GM18909 (cell line): ENCODE results near the gene SF3A1.

Experiments
- ATAC-seq: cut with Tn5 transposase; IDR thresholded peaks from one replicate; pipeline ENCODE4 v1.9.1; 2021; ENCODE audit warnings: mild to moderate bottlenecking; ENCODE audit not compliant: unreplicated experiment, poor library complexity

SF3A1 gene

DNA sequence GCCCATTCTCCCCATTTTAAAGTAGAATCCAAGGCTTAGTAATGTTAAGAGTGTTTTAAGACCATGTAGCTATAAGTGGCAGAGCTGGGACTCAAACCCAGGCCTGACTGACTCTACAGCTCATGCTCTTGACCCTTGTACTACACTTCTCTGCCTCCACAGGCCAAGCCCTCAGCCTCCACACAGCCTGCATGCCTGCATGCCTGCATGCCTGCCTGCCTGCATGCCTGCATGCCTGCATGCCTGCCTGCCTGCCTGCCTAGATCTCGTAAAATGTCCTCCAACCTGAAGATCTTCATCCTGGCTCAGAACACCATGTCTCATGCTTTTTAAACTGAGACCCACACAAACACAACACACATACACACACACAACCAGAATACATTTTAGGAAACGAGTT is 48.6 kb downstream of the SF3A1 start:
- no peak for ATAC-seq

DNA sequence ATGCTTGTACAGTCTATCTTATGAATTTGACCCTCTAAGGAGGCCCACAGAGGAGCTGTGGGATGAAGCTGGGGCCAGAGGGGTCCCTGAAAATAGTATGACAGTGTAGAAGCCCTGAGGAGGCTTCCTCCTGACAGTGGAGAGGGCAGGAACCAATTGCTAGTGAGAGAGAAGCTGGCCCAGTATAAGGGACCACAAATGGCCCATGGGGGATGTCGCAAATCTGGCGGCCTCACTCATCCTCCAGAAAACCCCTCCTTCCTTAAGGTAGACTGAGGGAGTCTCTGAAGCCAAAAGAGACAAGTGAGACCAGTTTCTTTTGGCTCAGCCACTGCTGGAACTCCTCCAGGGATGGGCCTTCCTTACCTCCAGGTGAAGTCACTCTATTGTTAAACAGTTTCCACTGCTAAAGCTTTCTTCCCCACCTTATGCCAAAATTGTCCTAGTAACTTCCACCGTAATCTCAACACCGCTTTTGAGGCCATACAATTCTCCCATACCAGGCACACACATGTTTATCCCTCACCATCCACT is 49.6 kb downstream of the SF3A1 start:
- ATAC-seq, result no peak

DNA sequence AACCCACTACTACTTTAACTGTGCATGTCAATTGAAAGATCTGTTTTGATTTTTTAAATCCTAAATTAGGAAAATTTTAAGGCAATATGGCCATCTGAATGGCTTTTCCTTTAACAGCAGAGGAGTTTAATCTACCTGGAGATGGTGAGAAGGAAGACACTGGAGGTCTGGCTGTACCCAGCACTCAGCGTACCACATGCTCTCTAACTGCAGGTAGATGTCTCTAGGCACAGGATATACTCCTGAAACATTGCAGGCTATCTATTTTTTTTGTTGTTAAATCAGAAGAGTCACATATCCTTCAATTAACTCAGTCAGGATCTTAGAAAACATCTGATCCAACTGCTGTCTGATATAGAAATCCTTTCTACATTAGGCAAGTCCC is 50.1 kb downstream of the SF3A1 start:
- no peak for ATAC-seq

DNA sequence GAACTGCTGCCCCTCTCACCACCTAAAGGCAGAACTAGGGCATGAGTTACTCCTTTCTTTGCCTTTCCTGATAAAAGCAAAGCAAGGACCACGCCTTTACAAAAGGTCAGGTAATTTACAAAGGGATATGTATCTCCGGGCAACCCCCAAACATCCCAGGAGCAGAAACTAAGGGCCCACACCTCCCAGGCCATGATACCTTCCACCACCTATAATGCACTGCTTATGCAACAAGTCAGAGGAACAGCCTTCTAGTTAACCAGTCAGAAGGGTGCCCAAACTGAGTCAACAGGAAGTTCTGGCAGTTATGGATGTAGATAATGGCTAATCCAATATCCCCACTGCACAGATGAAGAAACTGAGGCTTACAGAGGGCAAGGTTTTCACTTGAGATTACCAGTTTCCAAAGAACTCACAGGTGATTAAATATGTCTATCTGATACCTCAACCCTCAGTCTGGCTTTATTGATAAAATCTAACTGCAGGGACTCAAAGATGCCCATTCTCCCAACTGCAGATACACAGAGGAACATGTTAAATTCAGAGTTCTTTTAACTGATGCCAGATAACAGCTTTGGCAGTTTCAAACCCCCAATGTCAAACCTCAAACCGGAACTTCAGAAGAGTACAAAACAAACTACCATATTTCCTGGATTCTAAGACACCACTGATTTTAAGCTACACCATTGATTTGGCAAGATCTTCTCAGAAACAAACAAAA is 50.6 kb downstream of the SF3A1 start:
- ATAC-seq, result no peak

DNA sequence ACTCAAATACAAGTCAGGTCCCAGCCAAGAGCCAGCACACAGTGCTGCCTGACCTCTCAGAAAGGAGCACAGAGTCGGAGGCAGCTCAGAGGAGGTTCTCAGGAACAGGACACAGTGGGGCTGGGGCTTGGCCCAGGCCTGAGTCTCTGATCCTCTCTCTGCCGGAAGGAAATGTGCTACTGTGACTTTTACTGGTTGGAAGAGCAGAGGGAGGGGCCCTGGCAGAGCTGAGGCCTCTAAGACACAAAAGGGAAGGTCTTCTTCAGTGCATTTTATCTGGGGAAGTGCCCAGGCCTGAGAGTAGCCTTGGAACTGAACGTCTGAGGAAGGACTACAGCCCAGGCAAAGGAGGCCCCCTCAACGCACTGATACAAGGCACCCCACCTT is 51.2 kb downstream of the SF3A1 start:
- no peak for ATAC-seq

DNA sequence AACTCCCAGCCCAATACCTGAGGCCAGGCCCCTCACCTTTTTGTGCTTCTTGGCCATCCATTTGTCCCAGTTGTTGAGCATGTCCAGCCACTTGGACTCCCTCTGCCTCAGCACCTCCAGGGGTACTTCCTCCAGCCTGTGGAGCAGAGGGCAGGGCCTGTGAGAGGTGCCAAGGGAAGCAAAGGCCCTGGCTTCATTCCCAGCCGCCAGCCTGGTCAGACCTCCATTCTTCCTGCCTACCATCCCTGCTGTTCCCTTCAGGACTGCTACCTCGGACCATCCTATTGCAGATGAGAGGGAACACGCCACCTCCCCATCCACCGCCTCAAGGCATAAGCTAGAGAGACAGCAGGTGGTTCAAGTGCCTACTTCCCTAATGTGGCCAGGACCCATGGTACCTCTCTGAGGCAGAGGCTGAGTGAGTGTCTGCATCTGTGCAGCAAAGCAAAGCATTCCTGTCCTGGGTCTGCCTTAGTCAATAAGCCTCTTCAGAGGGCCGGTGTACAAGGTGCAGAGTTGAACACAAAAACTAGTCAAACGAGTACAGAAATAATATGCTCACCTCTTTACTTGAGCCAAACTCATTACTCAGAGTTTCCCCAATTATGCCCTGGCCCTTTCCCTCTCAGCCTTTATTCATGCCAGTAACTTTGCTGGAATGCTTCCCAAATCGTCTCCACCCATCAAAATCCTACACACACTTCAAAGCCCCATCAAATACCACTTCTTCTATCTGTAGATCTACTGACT is 52.0 kb downstream of the SF3A1 start:
- no peak for ATAC-seq

DNA sequence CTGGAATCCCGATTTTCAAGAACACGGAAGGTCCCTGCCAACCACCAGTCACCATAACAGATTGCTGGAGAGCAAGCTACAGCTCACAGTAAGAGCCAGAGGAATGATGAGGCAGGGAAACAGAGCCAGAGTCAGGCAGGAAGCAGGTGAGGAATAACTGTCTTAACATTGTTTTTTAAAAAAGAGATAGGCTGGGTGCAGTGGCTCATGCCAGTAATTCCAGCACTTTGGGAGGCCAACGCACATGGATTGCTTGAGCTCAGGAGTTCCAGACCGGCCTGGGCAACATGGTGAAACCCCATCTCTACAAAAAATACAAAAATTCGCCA is 53.9 kb downstream of the SF3A1 start:
- no peak for ATAC-seq

DNA sequence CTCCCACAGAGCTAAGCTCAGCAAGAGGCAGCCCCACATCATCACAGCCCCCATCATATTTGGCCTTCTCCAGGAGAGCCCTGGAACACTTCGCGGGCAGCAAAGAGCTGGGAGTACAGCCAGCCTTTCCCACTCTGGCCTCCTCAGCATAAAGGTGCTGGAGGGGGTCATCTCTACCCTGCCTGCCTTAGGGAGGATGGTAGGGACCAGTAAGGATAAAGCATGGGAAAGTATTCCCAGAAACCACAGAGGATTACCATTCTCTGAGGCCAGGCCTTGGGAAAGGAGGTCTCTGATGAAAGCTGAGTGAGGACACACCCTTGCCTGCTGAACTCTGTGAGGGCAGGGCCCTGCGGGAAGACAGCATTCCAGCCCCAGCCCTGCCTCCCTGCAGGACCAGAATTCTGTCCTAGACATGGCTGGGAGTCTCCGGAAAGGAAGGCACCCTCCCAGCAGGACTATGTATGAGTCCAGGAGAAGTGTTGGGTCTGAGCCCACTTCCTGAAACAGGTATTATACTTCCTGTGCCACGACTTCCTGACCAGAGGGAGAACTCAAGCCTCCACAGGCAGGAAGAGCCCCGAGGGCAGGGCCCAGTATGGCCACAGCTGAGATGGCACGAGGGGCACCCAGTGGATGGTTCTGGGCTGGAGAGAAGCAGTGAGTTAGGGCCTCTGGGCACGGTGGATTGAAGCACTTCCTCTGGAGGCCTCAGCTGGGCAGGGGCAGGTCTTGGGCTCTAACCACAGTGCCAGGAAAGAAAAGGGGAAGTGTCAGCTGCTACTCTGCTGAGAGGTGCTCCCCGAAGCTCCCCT is 54.5 kb downstream of the SF3A1 start:
- no peak for ATAC-seq

DNA sequence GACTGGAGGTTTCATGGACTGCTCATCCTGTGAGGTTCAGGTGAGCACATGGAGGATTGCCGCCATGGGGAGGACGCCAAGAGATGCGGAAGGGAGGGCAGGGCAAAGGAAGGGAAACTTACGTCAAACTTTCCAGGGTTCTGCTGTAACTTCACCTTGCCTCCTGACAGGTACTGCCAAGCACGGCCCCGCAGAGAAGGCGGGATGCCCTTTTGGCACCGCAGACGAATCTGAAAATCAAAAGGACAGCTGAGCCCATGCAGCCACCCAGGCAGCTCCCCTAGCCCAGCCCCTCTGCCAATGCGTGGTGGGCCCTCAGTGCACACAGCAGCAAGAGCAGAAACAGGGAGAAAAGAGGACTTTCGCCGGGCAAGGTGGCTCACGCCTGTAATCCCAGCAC is 57.4 kb downstream of the SF3A1 start:
- no peak for ATAC-seq

DNA sequence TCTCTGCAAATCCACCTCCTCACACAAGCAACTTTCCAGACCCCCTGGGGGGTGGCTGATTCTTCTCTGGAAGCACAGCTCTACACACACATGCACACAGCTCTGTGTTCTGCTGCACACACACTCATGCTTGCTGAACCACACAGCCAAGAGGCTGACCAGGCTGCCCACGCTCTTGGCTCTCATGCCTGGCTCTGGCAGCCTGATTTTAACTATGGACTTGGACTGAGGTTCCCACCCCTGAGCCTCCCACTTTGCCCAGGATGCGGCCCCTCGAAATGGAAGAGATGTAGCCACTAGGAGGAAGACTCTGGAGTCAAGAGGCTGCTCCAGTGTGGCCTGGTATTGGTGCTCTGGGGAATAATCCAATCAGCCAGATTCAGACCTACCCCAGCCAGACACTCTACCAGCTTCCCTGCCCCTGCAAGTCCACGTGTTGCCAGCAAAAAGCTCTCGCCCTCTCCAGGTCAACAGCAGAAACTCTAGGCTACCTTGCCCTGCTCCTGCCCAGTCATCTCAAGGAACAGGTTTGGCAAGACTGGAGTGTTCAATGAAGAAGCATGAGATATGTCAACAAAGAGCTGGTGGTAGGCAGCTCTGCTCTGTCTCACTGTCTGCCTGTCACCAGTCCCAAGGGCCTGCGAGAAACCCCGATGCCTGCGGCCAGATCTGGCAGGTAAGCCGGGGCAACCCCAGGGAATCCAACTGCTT is 58.5 kb downstream of the SF3A1 start:
- ATAC-seq, result no peak

DNA sequence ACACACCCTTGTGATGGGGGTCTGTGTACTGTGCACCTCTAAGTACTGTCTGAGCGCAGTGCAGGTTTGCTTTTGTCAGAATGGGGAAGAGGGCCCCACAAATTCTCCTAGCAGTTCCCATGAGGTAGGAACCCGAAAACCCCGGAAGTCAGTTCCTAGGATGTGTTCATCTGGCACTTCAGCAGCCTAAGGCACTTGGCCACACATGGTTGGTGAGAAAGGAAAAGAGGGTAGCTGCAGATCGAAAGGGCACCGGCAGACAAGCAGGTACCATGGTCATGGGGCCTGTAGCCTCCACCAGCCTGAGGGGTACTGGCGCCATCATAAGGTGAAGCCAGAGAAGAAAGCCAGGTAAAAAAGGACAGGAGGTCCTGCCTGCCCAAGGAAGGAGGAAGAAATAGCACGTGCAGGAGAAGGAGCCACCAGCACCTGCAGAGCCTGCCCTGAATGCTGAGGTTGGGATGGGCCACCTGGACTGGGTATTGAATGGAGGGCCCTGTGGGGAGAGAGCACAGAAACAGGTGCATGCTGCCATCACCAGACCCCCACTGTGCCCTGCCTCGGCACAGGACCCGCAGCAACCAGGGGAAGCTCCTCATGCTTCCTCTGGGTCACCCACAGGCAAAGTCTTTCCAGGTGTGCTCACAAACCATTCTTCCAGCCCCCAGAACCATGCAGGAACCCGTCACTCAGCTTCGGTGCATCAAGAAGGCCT is 59.3 kb downstream of the SF3A1 start:
- ATAC-seq, result no peak

DNA sequence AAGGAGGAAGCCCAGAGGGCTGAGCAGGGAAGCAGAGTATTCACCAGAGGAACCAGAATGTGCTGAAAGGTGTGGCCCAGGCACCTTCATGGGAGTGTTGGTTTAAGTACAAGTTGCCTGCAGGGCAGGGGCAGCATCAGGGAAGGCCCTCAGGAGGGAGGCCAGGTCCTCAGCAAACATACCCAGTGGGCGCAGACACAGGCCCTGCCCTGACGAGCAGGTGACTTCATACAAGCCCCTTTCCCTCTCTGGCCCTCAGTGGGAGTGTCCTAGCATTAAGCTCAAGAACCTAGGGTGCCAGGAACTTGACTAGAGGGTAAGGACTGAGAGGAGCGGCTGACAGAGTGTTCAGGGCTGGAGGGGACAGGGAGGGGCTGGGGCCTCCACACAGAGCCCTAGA is 59.9 kb downstream of the SF3A1 start:
- ATAC-seq, result no peak

DNA sequence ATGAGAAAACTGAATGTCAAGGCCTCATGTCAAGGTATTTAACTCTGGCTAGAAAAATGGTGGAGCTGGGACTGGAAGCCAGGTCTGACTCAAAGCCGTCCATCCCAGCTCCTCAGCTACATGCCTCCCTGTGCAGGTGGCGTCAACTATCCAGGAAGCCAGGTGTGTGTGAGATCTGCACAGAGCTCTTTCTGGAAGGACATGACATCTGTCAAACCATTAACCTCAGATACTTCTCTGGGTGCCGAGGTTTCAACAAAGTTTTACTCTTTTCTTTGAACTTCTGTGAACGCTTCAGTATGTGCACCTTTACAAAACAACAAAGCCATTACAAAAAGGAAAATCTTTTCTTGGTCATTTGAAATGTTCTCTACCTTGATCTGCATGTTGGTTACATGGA is 60.4 kb downstream of the SF3A1 start:
- ATAC-seq, result no peak

DNA sequence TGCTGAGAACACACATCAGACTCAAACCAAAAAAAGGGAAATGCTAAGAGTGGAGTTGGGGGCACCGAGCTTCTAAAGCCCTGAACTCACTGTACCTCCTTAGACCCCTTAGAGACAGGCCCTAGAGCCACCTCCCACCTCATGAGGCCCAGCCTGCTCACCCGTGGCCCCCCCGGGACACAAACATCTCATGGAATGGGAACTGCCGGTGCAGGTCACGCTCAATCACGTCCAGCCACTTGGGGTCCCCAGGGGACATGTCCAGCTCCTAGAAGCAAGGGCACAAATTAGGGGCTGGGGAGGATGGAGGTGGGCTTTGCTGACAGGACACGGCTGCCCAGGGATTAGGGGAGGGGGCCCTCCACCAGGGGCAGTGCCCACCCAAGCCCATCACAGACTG is 61.1 kb downstream of the SF3A1 start:
- no peak for ATAC-seq

DNA sequence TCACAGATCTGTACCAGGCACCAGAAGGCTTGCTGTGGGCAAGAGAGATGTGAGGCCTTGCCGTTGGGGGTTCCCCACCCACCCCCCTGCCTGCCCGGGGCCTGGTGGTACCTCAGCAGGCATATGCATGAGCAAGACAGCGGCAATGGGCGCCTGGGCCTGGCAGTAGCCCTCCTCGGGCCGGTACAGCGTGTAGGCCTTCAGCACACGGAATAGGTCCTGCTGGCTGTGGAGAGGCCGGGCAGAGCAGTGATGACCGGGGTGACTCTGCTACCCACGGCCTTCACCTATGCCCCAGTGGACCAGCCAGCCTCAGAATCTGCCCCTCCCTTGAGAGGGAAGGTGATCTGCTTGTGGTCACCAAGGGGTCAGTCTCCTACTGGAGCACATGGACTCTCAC is 61.9 kb downstream of the SF3A1 start:
- ATAC-seq, result no peak

DNA sequence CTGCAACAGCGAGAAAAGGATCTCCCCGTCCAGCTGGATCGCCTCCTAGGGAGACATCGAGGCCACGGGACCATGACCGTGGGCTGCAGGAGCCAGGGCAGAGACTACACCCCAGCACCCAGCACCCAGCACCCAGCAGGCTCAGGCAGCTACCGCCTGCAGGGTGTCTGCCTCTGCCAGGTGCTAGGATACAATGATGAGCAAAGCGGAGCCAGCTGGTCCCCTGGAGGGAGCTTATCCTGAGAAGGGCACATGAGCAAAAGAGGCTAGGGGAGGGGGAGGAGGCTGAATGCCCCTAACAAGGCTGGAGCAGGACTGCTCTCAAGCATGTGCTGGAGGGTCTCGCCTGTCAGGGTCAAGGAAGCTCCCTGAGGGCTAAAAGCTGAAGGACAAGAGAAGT is 62.6 kb downstream of the SF3A1 start:
- ATAC-seq, result no peak

DNA sequence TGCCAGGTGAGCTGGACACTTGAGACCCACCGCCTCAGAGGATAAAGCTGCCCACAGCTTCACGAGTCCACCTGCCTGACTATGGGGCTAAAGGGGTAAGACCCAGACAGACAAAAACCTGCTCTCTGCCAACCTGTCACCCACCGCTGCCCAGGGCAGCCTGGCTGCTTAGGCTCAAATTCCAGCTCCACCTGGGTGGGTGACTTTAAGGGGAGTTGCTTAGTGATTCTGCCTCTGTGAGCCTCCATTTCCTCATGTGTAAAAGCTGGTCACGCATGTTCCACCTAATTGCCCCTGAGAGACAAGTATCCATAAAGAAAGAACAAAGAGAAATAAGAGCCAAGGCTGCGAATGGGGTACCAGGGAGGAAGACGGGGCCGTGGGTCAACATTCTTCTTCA is 63.7 kb downstream of the SF3A1 start:
- ATAC-seq, result no peak

DNA sequence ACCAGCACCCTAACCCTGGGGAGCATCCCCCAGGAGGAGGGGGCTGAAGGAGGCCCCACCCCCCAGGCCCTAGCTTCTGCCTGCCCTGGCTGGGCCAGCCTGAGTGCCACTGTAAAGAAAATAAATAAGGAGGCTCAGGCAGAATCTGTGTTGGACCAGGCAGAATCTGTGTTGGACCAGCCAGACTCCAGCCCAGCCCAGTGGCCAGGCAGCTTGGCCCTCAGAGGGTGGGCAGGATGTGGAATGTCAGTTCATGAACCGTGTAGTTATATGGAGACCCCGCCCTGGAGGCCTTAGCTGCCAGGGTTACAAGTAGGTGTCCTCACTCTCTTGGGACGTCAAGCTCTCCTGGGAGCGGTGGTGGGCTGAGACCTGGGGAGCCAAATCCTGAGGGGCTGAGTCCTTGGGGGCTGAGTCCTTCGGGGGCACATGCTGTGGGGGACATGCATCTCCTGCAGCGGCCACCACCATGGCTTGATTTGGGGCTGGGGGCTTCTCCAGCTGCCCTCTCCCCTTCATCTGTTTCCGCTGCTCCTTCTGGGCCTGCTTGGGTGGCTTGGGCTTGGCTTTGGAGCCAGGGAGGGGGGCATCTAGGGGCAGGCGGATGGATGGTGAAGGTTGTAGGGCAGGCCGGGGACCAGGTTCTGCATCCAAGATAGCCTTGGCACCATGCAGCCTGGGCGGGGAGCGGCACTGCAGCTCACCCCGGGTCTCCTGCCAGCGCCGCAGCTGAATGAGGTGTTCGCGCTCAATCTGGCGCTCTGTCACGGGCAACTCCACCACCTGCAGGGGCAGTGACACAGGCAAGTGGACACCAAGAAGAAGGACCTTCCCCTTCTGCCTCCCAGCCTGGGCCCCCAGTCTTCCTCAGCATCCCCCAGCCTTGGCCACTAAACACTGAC is 64.4 kb downstream of the SF3A1 start:
- ATAC-seq, result no peak
